Hepatocyte (in vitro differentiated cells): ENCODE measurements around the gene PLEKHG5.

Experiments used
- EZH2 ChIP-seq: fragments of 200-600 bp; sonication (generic); IDR thresholded peaks from 2 replicates; pipeline ENCODE4 v1.6.1; 2016; ENCODE audit warnings: antibody characterized with exemption, mild to moderate bottlenecking, borderline replicate concordance
- TF ChIP-seq, protein P1 (sequence below): fragments of 200-600 bp; sonication (generic); IDR thresholded peaks from 2 replicates; pipeline ENCODE4 v1.5.1; 2016; ENCODE audit warnings: antibody characterized with exemption, mild to moderate bottlenecking; ENCODE audit not compliant: poor library complexity

- TF ChIP-seq, protein P1, sequence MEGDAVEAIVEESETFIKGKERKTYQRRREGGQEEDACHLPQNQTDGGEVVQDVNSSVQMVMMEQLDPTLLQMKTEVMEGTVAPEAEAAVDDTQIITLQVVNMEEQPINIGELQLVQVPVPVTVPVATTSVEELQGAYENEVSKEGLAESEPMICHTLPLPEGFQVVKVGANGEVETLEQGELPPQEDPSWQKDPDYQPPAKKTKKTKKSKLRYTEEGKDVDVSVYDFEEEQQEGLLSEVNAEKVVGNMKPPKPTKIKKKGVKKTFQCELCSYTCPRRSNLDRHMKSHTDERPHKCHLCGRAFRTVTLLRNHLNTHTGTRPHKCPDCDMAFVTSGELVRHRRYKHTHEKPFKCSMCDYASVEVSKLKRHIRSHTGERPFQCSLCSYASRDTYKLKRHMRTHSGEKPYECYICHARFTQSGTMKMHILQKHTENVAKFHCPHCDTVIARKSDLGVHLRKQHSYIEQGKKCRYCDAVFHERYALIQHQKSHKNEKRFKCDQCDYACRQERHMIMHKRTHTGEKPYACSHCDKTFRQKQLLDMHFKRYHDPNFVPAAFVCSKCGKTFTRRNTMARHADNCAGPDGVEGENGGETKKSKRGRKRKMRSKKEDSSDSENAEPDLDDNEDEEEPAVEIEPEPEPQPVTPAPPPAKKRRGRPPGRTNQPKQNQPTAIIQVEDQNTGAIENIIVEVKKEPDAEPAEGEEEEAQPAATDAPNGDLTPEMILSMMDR = no peak
- no peak for TF ChIP-seq EZH2
Observed at GRCh38 chr1:6512908-6513280, 21.4 kb upstream of the PLEKHG5 start.
